ENCODE data around the gene ELL.

Gene ELL

DNA sequence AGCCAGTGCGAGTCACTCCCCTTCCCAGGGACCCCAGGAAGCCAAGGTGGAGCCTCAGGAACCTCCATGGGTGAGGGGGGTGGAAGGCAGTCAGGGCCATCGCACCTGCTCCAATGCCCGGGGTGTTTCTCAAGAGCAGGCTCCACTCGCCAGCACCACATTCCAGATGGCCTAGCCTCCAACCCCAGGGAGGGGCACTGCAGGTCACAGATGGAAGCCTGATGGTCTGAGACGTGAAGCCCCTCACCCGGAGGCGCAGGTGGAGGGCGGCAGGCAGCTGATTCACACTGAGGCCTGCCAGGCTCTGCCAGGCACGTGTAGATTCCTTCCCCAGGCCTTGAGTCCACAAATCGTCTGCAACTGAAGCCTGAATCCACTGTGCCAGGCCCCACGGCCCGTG lies 61.0 kb downstream of the ELL start:
- H3K79me1 ChIP-seq (replicated peaks; ENCODE audit: low read length, poor library complexity, severe bottlenecking) = peaks cover 38% of the 10 kb centered on the region

DNA sequence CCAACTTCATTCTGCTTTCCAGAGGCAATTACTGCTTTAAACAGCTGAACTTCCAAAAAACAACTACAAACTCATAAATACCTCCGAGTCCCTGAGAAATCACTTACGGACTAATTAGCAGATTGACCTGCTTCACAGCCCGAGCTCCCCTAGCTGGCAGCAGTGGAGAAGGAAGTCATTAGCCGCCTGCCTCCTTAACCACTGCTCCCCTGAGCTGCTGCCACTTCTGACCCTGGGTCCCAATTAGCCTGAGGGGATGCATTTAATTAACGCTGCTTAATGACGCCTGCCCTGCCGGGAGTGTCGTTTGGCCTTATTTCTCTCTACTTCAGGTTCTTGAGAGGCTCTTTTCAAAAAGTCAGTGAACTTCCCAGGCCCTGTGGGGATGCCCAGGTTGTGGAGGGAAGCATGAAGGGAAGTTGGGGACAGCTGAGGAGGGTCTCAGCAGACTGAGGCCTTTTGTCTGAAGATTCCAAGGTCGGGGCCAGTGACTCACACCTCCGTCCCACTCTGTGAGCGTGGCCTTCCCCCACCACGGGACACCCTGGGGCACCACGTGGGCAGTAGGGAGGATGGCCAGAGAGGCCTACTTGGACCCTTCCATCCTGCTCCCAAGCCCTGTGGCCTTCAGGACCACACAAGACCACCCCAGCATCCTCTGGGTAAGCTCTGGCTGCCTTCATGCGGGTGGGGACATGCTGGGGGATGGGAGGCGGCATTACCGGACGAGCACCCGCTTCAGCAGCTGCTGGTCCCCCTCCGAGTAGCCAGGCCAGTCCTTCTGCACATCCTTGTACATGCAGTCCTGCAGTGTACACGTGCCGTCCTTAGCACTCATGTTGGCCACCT lies 64.2 kb downstream of the ELL start:
- H2AK5ac ChIP-seq (ENCODE audit: low read length, severe bottlenecking) = no peak overlapping the region
- H3K18ac ChIP-seq (ENCODE audit: low read depth in 1 of 2, low read length in 2 of 2) = peak overlapping the region; percentile 18 to 38
- peak overlapping the region in 1 of 2 experiments; percentile 65 for H2BK12ac ChIP-seq (ENCODE audit: low read length in 2 of 2)
- peaks cover 43% of the 10 kb centered on the region for H3K4me1 ChIP-seq (ENCODE audit: control insufficient read depth, insufficient read depth, low read depth, low read length)
- H3K4ac ChIP-seq (ENCODE audit: low read depth in 1 of 2, low read length in 2 of 2) = peak overlapping the region in 1 of 2 experiments; percentile 46
- H4K91ac ChIP-seq (ENCODE audit: low read length) = peak overlapping the region; percentile 52
- 66% methylated on average over 21 of the region's 21 CpGs for WGBS
- H3K4me2 ChIP-seq (ENCODE audit: low read length, poor library complexity, severe bottlenecking) = no peak overlapping the region
- peak overlapping the region; percentile 33 for H4K8ac ChIP-seq (ENCODE audit: low read length)
- DNase-seq = no peak
- no peak overlapping the region for H2BK15ac ChIP-seq (ENCODE audit: low read depth, poor library complexity, severe bottlenecking)
- H3K27ac ChIP-seq (ENCODE audit: low read length, poor library complexity, severe bottlenecking) = no peak overlapping the region
- peaks cover 28% of the 10 kb centered on the region for H3K79me1 ChIP-seq (replicated peaks; ENCODE audit: low read length, poor library complexity, severe bottlenecking)
- H3K23ac ChIP-seq (ENCODE audit: low read length in 2 of 2) = no peak overlapping the region
- H2BK120ac ChIP-seq (ENCODE audit: low read depth, low read length) = no peak overlapping the region
- H3K4me3 ChIP-seq (ENCODE audit: insufficient read depth in 1 of 2, low read depth in 1 of 2, low read length in 2 of 2) = no peak overlapping the region
- H3K27me3 ChIP-seq (ENCODE audit: control insufficient read depth in 1 of 2, insufficient read depth in 1 of 2, low read length in 2 of 2) = no peaks in the 10 kb centered on the region
- peak overlapping the region; percentile 39 for H3K9ac ChIP-seq (ENCODE audit: low read length)
- H3K36me3 ChIP-seq (ENCODE audit: control insufficient read depth in 1 of 2, insufficient read depth in 2 of 2, low read depth in 1 of 2, low read length in 2 of 2) = peaks cover 60 to 62% of the 10 kb centered on the region in 2 experiments
- H3K14ac ChIP-seq (ENCODE audit: low read length in 2 of 2) = peak overlapping the region in 1 of 2 experiments; percentile 9
- H2AFZ ChIP-seq (ENCODE audit: low read depth, low read length) = no peak overlapping the region
- no peak overlapping the region for H2BK5ac ChIP-seq (ENCODE audit: low read depth, low read length, poor library complexity, severe bottlenecking)
- no peaks in the 10 kb centered on the region for H3K9me3 ChIP-seq (ENCODE audit: control insufficient read depth, low read length)

More for the DNA sequence above, 61.0 kb downstream of the ELL start:
- peak overlapping the region in 1 of 2 experiments; percentile 21 for H3K18ac ChIP-seq (ENCODE audit: low read depth in 1 of 2, low read length in 2 of 2)
- no peak overlapping the region for H3K14ac ChIP-seq (ENCODE audit: low read length in 2 of 2)
- H3K23ac ChIP-seq (ENCODE audit: low read length in 2 of 2) = no peak overlapping the region
- H3K9me3 ChIP-seq (ENCODE audit: control insufficient read depth, low read length) = no peaks in the 10 kb centered on the region
- peak overlapping the region; percentile 49 to 69 for H2BK12ac ChIP-seq (ENCODE audit: low read length in 2 of 2)
- no peak overlapping the region for H4K8ac ChIP-seq (ENCODE audit: low read length)
- no peaks in the 10 kb centered on the region for H3K27me3 ChIP-seq (ENCODE audit: control insufficient read depth in 1 of 2, insufficient read depth in 1 of 2, low read length in 2 of 2)
- H4K91ac ChIP-seq (ENCODE audit: low read length) = peak overlapping the region; percentile 64
- peaks cover 69% of the 10 kb centered on the region in 2 experiments for H3K36me3 ChIP-seq (ENCODE audit: control insufficient read depth in 1 of 2, insufficient read depth in 2 of 2, low read depth in 1 of 2, low read length in 2 of 2)
- peak overlapping the region; percentile 26 for H2BK15ac ChIP-seq (ENCODE audit: low read depth, poor library complexity, severe bottlenecking)
- H2AFZ ChIP-seq (ENCODE audit: low read depth, low read length) = no peak overlapping the region
- no peak overlapping the region for H2BK120ac ChIP-seq (ENCODE audit: low read depth, low read length)
- H3K27ac ChIP-seq (ENCODE audit: low read length, poor library complexity, severe bottlenecking) = peak overlapping the region; percentile 82
- H3K4me2 ChIP-seq (ENCODE audit: low read length, poor library complexity, severe bottlenecking) = no peak overlapping the region
- H3K4ac ChIP-seq (ENCODE audit: low read depth in 1 of 2, low read length in 2 of 2) = no peak overlapping the region
- H3K4me1 ChIP-seq (ENCODE audit: control insufficient read depth, insufficient read depth, low read depth, low read length) = peaks cover 58% of the 10 kb centered on the region
- peak overlapping the region; percentile 51 for H2AK5ac ChIP-seq (ENCODE audit: low read length, severe bottlenecking)
- 89% methylated on average over 12 of the region's 12 CpGs for WGBS
- peak overlapping the region; percentile 64 for H3K9ac ChIP-seq (ENCODE audit: low read length)
- DNase-seq = no peak
- H2BK5ac ChIP-seq (ENCODE audit: low read depth, low read length, poor library complexity, severe bottlenecking) = no peak overlapping the region
- peak overlapping the region in 1 of 2 experiments; percentile 19 for H3K4me3 ChIP-seq (ENCODE audit: insufficient read depth in 1 of 2, low read depth in 1 of 2, low read length in 2 of 2)

GRCh38 chr19:18456974-18457373 lies 64.9 kb downstream of the ELL start:
- H3K4me1 ChIP-seq (ENCODE audit: control insufficient read depth, insufficient read depth, low read depth, low read length) = peaks cover 46% of the 10 kb centered on the region
- no peak overlapping the region for H3K4ac ChIP-seq (ENCODE audit: low read depth in 1 of 2, low read length in 2 of 2)
- H2BK5ac ChIP-seq (ENCODE audit: low read depth, low read length, poor library complexity, severe bottlenecking) = no peak overlapping the region
- H3K14ac ChIP-seq (ENCODE audit: low read length in 2 of 2) = no peak overlapping the region
- H3K27me3 ChIP-seq (ENCODE audit: control insufficient read depth in 1 of 2, insufficient read depth in 1 of 2, low read length in 2 of 2) = no peaks in the 10 kb centered on the region
- H2AK5ac ChIP-seq (ENCODE audit: low read length, severe bottlenecking) = no peak overlapping the region
- no peak overlapping the region for H3K4me2 ChIP-seq (ENCODE audit: low read length, poor library complexity, severe bottlenecking)
- no peak overlapping the region for H4K91ac ChIP-seq (ENCODE audit: low read length)
- H3K27ac ChIP-seq (ENCODE audit: low read length, poor library complexity, severe bottlenecking) = no peak overlapping the region
- H3K79me1 ChIP-seq (replicated peaks; ENCODE audit: low read length, poor library complexity, severe bottlenecking) = peaks cover 28% of the 10 kb centered on the region
- peak overlapping the region; percentile 39 for H3K9ac ChIP-seq (ENCODE audit: low read length)
- no peak overlapping the region for H2AFZ ChIP-seq (ENCODE audit: low read depth, low read length)
- H2BK15ac ChIP-seq (ENCODE audit: low read depth, poor library complexity, severe bottlenecking) = peak overlapping the region; percentile 17
- no peak overlapping the region for H4K8ac ChIP-seq (ENCODE audit: low read length)
- no peak overlapping the region for H3K4me3 ChIP-seq (ENCODE audit: insufficient read depth in 1 of 2, low read depth in 1 of 2, low read length in 2 of 2)
- H3K9me3 ChIP-seq (ENCODE audit: control insufficient read depth, low read length) = no peaks in the 10 kb centered on the region
- DNase-seq = no peak
- WGBS = 96% methylated on average over 7 of the region's 9 CpGs
- H3K18ac ChIP-seq (ENCODE audit: low read depth in 1 of 2, low read length in 2 of 2) = no peak overlapping the region
- H2BK120ac ChIP-seq (ENCODE audit: low read depth, low read length) = no peak overlapping the region
- H3K36me3 ChIP-seq (ENCODE audit: control insufficient read depth in 1 of 2, insufficient read depth in 2 of 2, low read depth in 1 of 2, low read length in 2 of 2) = peaks cover 58 to 62% of the 10 kb centered on the region in 2 experiments
- no peak overlapping the region for H3K23ac ChIP-seq (ENCODE audit: low read length in 2 of 2)
- peak overlapping the region in 1 of 2 experiments; percentile 23 for H2BK12ac ChIP-seq (ENCODE audit: low read length in 2 of 2)

GRCh38 chr19:18456279-18456678 lies 65.6 kb downstream of the ELL start:
- Histone ChIP-seq H2AFZ (ENCODE audit: low read depth, low read length) (no peak overlapping the region), H2AK5ac (ENCODE audit: low read length, severe bottlenecking) (no peak overlapping the region), H3K4me1 (ENCODE audit: control insufficient read depth, insufficient read depth, low read depth, low read length) (peaks cover 46% of the 10 kb centered on the region), H2BK12ac (ENCODE audit: low read length in 2 of 2) (no peak overlapping the region), H2BK5ac (ENCODE audit: low read depth, low read length, poor library complexity, severe bottlenecking) (no peak overlapping the region), H4K91ac (ENCODE audit: low read length) (peak overlapping the region; percentile 19), H3K79me1 (replicated peaks; ENCODE audit: low read length, poor library complexity, severe bottlenecking) (peaks cover 25% of the 10 kb centered on the region), H3K14ac (ENCODE audit: low read length in 2 of 2) (no peak overlapping the region), H3K36me3 (ENCODE audit: control insufficient read depth in 1 of 2, insufficient read depth in 2 of 2, low read depth in 1 of 2, low read length in 2 of 2) (peaks cover 57 to 62% of the 10 kb centered on the region in 2 experiments), H3K4me2 (ENCODE audit: low read length, poor library complexity, severe bottlenecking) (no peak overlapping the region), H3K18ac (ENCODE audit: low read depth in 1 of 2, low read length in 2 of 2) (no peak overlapping the region), H2BK15ac (ENCODE audit: low read depth, poor library complexity, severe bottlenecking) (no peak overlapping the region), H4K8ac (ENCODE audit: low read length) (no peak overlapping the region), H3K9me3 (ENCODE audit: control insufficient read depth, low read length) (no peaks in the 10 kb centered on the region), H2BK120ac (ENCODE audit: low read depth, low read length) (no peak overlapping the region), H3K4ac (ENCODE audit: low read depth in 1 of 2, low read length in 2 of 2) (no peak overlapping the region), H3K4me3 (ENCODE audit: insufficient read depth in 1 of 2, low read depth in 1 of 2, low read length in 2 of 2) (no peak overlapping the region), H3K27ac (ENCODE audit: low read length, poor library complexity, severe bottlenecking) (no peak overlapping the region), H3K23ac (ENCODE audit: low read length in 2 of 2) (no peak overlapping the region), H3K27me3 (ENCODE audit: control insufficient read depth in 1 of 2, insufficient read depth in 1 of 2, low read length in 2 of 2) (no peaks in the 10 kb centered on the region), H3K9ac (ENCODE audit: low read length) (no peak overlapping the region)
- no peak for DNase-seq
- WGBS = 96% methylated on average over 4 of the region's 4 CpGs
